G401 (cell line): ENCODE data around the gene GMNN. TPM values are rescaled to one million over a fixed set of nuclear protein-coding genes. Genes with fewer than 3 reads are reported as not detected.

ENCODE experiments used
- DNase-seq: peaks from one replicate; pipeline ENCODE4 v3.0.0-alpha.2; 2015; ENCODE audit warnings: low spot score
- in situ Hi-C: cut with HindIII; loops from 2 replicates; pipeline ENCODE4 v1.10.0; 2016; ENCODE audit warnings: low sequenced_read_pairs, mixed read lengths
- total RNA-seq: library from RNA; depleted of rRNA; stranded (reverse); fragments of >200 nt; shearing (Covaris generic); gene quantifications from 2 replicates; pipeline ENCODE4 v1.2.3, GENCODE V29; 2014; rRNA removed

The GMNN gene
- total RNA-seq, 1 experiment from 2014 or later = 102 TPM

DNA sequence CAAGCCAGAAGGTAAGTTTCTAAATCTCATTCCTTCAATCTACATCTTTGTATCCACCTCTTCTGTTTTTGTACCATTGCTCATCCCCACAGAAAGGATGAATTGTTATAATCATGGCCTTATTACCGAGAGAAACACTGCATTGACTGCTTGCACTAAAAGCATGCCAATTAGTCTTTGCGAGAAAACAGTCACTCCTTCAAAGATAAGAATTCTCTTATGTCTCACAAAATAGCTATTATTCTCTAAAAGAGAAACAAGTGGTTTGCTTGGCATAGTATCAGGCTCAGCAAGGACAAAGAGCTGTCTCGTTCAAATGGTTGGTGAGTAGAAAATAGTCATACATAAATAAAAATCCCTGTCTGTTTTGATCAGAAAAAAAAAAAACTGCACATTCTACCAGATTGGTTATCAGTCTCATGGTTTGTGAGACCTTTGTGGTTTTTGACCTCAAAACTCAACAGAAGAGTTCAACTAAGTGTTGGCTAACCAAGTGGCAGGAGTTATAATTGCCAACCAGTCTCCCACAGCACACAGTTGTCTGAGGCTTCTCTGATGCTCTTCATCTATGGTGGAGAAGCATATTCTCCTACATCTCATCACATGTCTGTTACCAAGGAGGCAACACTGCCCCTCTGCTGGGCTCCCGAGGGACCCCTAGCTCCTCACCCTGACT, 59.1 kb downstream of the GMNN start:
- no peak for DNase-seq
- in situ Hi-C loops = no loop called here

Other genes with a start within 250 kb of the GMNN start
- gene KIAA0319, start 128.7 kb upstream of the GMNN start, total RNA-seq = 0.18 and 0.95 TPM in 2 replicates
- gene TDP2, start 108.0 kb upstream of the GMNN start, total RNA-seq = 41.1 and 58.3 TPM in 2 replicates
- 33.2 and 48.0 TPM in 2 replicates for gene ACOT13, start 107.9 kb upstream of the GMNN start, total RNA-seq
- gene C6orf62, start 55.8 kb upstream of the GMNN start, total RNA-seq = 50.3 and 66.0 TPM in 2 replicates
- gene ARMH2, start 24.0 kb downstream of the GMNN start, total RNA-seq = not detected in 2 replicates
- gene RIPOR2, start 161.0 kb downstream of the GMNN start, total RNA-seq = not detected in 2 replicates